VCaP (cell line): Measurements from ENCODE around the gene RUNX2.

ENCODE experiments used
- H3K27ac ChIP-seq: fragments of 450-650 bp; 2 replicates; pipeline ENCODE4 v1.5.1; 2017
- CTCF ChIP-seq: fragments of 450-650 bp; conservative IDR thresholded peaks from 2 replicates; pipeline ENCODE4 v1.5.1; 2017; ENCODE audit warnings: mild to moderate bottlenecking, moderate library complexity

Gene RUNX2

GRCh38 chr6:45488889-45489288 is 160.8 kb downstream of the RUNX2 start:
- H3K27ac ChIP-seq, result no peak overlapping the region
- TF ChIP-seq CTCF, result no peak

- no peak overlapping the region for H3K27ac ChIP-seq
- TF ChIP-seq CTCF, result no peak
Measured at GRCh38 chr6:45491048-45491735, 163.1 kb downstream of the RUNX2 start.

- no peak overlapping the region for H3K27ac ChIP-seq
- TF ChIP-seq CTCF, result no peak
Measured at GRCh38 chr6:45491874-45492273, 163.7 kb downstream of the RUNX2 start.

- H3K27ac ChIP-seq, result no peak overlapping the region
- TF ChIP-seq CTCF, result no peak
Measured at GRCh38 chr6:45493761-45494160, 165.6 kb downstream of the RUNX2 start.

GRCh38 chr6:45494416-45495135 is 166.4 kb downstream of the RUNX2 start:
- H3K27ac ChIP-seq, result no peak overlapping the region

GRCh38 chr6:45495429-45496084 is 167.4 kb downstream of the RUNX2 start:
- TF ChIP-seq CTCF, result no peak
- no peak overlapping the region for H3K27ac ChIP-seq

More at GRCh38 chr6:45494416-45495135, 166.4 kb downstream of the RUNX2 start:
- no peak for TF ChIP-seq CTCF

GRCh38 chr6:45496085-45496433 is 167.9 kb downstream of the RUNX2 start:
- no peak for TF ChIP-seq CTCF
- H3K27ac ChIP-seq, result no peak overlapping the region
